H1 (cell line): ENCODE data around the gene ANKRD27.
"Not testable (repeated sequence)": the region's sequence is repeated elsewhere in the genome, so short reads cannot be mapped to it uniquely, and the experiment has no call there.

ENCODE experiments used
- EZH2 ChIP-seq: fragments of 200-600 bp; sonication (generic); IDR thresholded peaks from 2 replicates; pipeline ENCODE4 v1.7.1; 2012; ENCODE audit warnings: low read depth, mild to moderate bottlenecking, moderate library complexity, low read length, inconsistent platforms; ENCODE audit not compliant: severe bottlenecking
- FOSL1 ChIP-seq: IDR thresholded peaks from 2 replicates; pipeline ENCODE4 v1.6.1; 2011; ENCODE audit warnings: mild to moderate bottlenecking, low read depth, low read length, moderate library complexity; ENCODE audit not compliant: insufficient read depth
- GABPA ChIP-seq: IDR thresholded peaks from 2 replicates; pipeline ENCODE4 v1.6.1; 2011; ENCODE audit warnings: mild to moderate bottlenecking, low read length, moderate library complexity, borderline replicate concordance; ENCODE audit not compliant: insufficient read depth
- HDAC6 ChIP-seq: IDR thresholded peaks from one replicate; pipeline ENCODE4 v1.7.1; 2012; ENCODE audit warnings: low read depth, mild to moderate bottlenecking, inconsistent platforms, low read length, moderate library complexity
- NRF1 ChIP-seq: IDR thresholded peaks from 2 replicates; pipeline ENCODE4 v1.6.1; 2011; ENCODE audit warnings: mild to moderate bottlenecking, low read depth, low read length, improper control_type of control experiment
- POLR2AphosphoS5 ChIP-seq: IDR thresholded peaks from 2 replicates; pipeline ENCODE4 v1.6.1; 2011; ENCODE audit warnings: low read depth, low read length
- SP4 ChIP-seq: IDR thresholded peaks from 2 replicates; pipeline ENCODE4 v1.6.1; 2012; ENCODE audit warnings: low read length, inconsistent platforms
- SUZ12 ChIP-seq: fragments of 200-600 bp; sonication (generic); IDR thresholded peaks from 2 replicates; pipeline ENCODE4 v1.6.1; 2012; ENCODE audit warnings: mild to moderate bottlenecking, inconsistent platforms, low read length, moderate library complexity, mixed read lengths
- TF ChIP-seq, protein P1 (sequence below), 3 experiments: IDR thresholded peaks; 1 replicate in 2 of 3; 2 replicates in 1 of 3; pipeline versions ENCODE4 v1.5.1 to v1.6.1; 2011; ENCODE audit warnings: low read length in 3 of 3, mild to moderate bottlenecking in 3 of 3, inconsistent platforms in 2 of 3, low read depth in 1 of 3, moderate library complexity in 1 of 3; ENCODE audit not compliant: insufficient read depth in 1 of 3; ENCODE audit errors: control extremely low read depth in 1 of 3
- TF ChIP-seq, protein P2 (sequence below): fragments of 300-600 bp; sonication (generic); IDR thresholded peaks from 2 replicates; pipeline ENCODE4 v1.7.1; 2012; ENCODE audit warnings: low read length, moderate library complexity, mild to moderate bottlenecking, inconsistent platforms; ENCODE audit not compliant: insufficient replicate concordance

DNA sequence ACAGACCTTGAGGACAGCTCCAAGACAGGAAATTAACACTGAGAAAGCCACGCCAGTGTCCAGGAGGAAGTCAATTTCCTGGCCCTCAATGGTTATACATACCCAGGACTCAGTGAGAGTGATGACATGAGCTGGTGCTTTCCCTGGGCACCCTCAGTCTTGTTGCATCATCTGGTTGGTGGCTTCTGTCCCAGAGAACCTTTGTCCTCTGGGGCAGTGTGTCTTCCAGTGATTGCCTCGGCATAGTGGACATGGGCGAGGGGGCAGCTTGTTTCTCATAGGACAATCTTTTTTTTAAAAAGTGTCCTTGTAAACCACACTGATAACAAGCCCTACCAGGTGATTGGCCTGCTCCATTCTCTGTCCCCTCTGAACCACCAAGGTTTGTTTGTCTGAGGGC, 21.8 kb upstream of the ANKRD27 start:
- TF ChIP-seq, protein P1, sequence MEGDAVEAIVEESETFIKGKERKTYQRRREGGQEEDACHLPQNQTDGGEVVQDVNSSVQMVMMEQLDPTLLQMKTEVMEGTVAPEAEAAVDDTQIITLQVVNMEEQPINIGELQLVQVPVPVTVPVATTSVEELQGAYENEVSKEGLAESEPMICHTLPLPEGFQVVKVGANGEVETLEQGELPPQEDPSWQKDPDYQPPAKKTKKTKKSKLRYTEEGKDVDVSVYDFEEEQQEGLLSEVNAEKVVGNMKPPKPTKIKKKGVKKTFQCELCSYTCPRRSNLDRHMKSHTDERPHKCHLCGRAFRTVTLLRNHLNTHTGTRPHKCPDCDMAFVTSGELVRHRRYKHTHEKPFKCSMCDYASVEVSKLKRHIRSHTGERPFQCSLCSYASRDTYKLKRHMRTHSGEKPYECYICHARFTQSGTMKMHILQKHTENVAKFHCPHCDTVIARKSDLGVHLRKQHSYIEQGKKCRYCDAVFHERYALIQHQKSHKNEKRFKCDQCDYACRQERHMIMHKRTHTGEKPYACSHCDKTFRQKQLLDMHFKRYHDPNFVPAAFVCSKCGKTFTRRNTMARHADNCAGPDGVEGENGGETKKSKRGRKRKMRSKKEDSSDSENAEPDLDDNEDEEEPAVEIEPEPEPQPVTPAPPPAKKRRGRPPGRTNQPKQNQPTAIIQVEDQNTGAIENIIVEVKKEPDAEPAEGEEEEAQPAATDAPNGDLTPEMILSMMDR (IDR thresholded peaks at IDR 0.05; ENCODE audit: control extremely low read depth in 1 of 3, insufficient read depth in 1 of 3, low read depth in 1 of 3, low read length in 3 of 3): not testable (repeated sequence)
- TF ChIP-seq NRF1, GABPA, EZH2, POLR2AphosphoS5, SP4, FOSL1, SUZ12, HDAC6: not testable (repeated sequence)
- TF ChIP-seq, protein P2, sequence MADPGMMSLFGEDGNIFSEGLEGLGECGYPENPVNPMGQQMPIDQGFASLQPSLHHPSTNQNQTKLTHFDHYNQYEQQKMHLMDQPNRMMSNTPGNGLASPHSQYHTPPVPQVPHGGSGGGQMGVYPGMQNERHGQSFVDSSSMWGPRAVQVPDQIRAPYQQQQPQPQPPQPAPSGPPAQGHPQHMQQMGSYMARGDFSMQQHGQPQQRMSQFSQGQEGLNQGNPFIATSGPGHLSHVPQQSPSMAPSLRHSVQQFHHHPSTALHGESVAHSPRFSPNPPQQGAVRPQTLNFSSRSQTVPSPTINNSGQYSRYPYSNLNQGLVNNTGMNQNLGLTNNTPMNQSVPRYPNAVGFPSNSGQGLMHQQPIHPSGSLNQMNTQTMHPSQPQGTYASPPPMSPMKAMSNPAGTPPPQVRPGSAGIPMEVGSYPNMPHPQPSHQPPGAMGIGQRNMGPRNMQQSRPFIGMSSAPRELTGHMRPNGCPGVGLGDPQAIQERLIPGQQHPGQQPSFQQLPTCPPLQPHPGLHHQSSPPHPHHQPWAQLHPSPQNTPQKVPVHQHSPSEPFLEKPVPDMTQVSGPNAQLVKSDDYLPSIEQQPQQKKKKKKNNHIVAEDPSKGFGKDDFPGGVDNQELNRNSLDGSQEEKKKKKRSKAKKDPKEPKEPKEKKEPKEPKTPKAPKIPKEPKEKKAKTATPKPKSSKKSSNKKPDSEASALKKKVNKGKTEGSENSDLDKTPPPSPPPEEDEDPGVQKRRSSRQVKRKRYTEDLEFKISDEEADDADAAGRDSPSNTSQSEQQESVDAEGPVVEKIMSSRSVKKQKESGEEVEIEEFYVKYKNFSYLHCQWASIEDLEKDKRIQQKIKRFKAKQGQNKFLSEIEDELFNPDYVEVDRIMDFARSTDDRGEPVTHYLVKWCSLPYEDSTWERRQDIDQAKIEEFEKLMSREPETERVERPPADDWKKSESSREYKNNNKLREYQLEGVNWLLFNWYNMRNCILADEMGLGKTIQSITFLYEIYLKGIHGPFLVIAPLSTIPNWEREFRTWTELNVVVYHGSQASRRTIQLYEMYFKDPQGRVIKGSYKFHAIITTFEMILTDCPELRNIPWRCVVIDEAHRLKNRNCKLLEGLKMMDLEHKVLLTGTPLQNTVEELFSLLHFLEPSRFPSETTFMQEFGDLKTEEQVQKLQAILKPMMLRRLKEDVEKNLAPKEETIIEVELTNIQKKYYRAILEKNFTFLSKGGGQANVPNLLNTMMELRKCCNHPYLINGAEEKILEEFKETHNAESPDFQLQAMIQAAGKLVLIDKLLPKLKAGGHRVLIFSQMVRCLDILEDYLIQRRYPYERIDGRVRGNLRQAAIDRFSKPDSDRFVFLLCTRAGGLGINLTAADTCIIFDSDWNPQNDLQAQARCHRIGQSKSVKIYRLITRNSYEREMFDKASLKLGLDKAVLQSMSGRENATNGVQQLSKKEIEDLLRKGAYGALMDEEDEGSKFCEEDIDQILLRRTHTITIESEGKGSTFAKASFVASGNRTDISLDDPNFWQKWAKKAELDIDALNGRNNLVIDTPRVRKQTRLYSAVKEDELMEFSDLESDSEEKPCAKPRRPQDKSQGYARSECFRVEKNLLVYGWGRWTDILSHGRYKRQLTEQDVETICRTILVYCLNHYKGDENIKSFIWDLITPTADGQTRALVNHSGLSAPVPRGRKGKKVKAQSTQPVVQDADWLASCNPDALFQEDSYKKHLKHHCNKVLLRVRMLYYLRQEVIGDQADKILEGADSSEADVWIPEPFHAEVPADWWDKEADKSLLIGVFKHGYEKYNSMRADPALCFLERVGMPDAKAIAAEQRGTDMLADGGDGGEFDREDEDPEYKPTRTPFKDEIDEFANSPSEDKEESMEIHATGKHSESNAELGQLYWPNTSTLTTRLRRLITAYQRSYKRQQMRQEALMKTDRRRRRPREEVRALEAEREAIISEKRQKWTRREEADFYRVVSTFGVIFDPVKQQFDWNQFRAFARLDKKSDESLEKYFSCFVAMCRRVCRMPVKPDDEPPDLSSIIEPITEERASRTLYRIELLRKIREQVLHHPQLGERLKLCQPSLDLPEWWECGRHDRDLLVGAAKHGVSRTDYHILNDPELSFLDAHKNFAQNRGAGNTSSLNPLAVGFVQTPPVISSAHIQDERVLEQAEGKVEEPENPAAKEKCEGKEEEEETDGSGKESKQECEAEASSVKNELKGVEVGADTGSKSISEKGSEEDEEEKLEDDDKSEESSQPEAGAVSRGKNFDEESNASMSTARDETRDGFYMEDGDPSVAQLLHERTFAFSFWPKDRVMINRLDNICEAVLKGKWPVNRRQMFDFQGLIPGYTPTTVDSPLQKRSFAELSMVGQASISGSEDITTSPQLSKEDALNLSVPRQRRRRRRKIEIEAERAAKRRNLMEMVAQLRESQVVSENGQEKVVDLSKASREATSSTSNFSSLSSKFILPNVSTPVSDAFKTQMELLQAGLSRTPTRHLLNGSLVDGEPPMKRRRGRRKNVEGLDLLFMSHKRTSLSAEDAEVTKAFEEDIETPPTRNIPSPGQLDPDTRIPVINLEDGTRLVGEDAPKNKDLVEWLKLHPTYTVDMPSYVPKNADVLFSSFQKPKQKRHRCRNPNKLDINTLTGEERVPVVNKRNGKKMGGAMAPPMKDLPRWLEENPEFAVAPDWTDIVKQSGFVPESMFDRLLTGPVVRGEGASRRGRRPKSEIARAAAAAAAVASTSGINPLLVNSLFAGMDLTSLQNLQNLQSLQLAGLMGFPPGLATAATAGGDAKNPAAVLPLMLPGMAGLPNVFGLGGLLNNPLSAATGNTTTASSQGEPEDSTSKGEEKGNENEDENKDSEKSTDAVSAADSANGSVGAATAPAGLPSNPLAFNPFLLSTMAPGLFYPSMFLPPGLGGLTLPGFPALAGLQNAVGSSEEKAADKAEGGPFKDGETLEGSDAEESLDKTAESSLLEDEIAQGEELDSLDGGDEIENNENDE: not testable (repeated sequence)
